Retina (tissue), 1 donor: ENCODE measurements around the gene DOK5.

Experiments
- DNase-seq: peaks from one replicate; pipeline ENCODE4 v3.0.0-alpha.2; 2016

DOK5 gene

GRCh38 chr20:54565255-54565654 is 89.9 kb downstream of the DOK5 start:
- DNase-seq = no peak

- no peak for DNase-seq
Observed at GRCh38 chr20:54566031-54566688, 90.8 kb downstream of the DOK5 start.

GRCh38 chr20:54570561-54570960 is 95.2 kb downstream of the DOK5 start:
- no peak for DNase-seq

GRCh38 chr20:54572665-54573435 is 97.5 kb downstream of the DOK5 start:
- DNase-seq = no peak

GRCh38 chr20:54573838-54574237 is 98.4 kb downstream of the DOK5 start:
- DNase-seq = no peak

GRCh38 chr20:54576518-54576917 is 101.1 kb downstream of the DOK5 start:
- no peak for DNase-seq

GRCh38 chr20:54577637-54578036 is 102.2 kb downstream of the DOK5 start:
- no peak for DNase-seq

- DNase-seq = no peak
Observed at GRCh38 chr20:54585217-54585616, 109.8 kb downstream of the DOK5 start.

- no peak for DNase-seq
Observed at GRCh38 chr20:54587408-54587807, 112.0 kb downstream of the DOK5 start.

GRCh38 chr20:54589402-54590030 is 114.1 kb downstream of the DOK5 start:
- peak; percentile 6 for DNase-seq

- DNase-seq = no peak
Observed at GRCh38 chr20:54590856-54591255, 115.5 kb downstream of the DOK5 start.

- no peak for DNase-seq
Observed at GRCh38 chr20:54596651-54597050, 121.3 kb downstream of the DOK5 start.

GRCh38 chr20:54598352-54598751 is 123.0 kb downstream of the DOK5 start:
- DNase-seq = no peak

GRCh38 chr20:54600634-54601033 is 125.2 kb downstream of the DOK5 start:
- DNase-seq = no peak

GRCh38 chr20:54601831-54602515 is 126.6 kb downstream of the DOK5 start:
- DNase-seq = no peak

GRCh38 chr20:54605319-54605718 is 129.9 kb downstream of the DOK5 start:
- DNase-seq = no peak

GRCh38 chr20:54606380-54606779 is 131.0 kb downstream of the DOK5 start:
- DNase-seq = peak; percentile 11

GRCh38 chr20:54608039-54608745 is 132.8 kb downstream of the DOK5 start:
- DNase-seq = no peak

- DNase-seq = no peak
Observed at GRCh38 chr20:54608943-54609342, 133.6 kb downstream of the DOK5 start.

GRCh38 chr20:54611708-54612412 is 136.5 kb downstream of the DOK5 start:
- DNase-seq = peak; percentile 9

GRCh38 chr20:54618412-54618811 is 143.0 kb downstream of the DOK5 start:
- no peak for DNase-seq

GRCh38 chr20:54619181-54619580 is 143.8 kb downstream of the DOK5 start:
- DNase-seq = no peak
